PC-9 (cell line): ENCODE measurements around the gene CTU1. TPM values are rescaled to one million over a fixed set of nuclear protein-coding genes. Genes with fewer than 3 reads are reported as not detected.

Experiments used
- BruUV-seq: library from RNA; stranded (reverse); fragments of 400-500 nt; replicated peaks from 2 replicates; lab custom pipeline; 2021; lab: Mats Ljungman, UMichigan
- CTCF ChIA-PET: fragments of 300-600 bp; sonication (Branson Sonifier 250); formaldehyde crosslinking; loops from one replicate; lab custom pipeline; 2022; ENCODE audit warnings: antibody characterized with exemption; lab: Charles Lee
- POLR2A ChIA-PET: fragments of 300-600 bp; sonication (Branson Sonifier 250); formaldehyde crosslinking; loops from one replicate; lab custom pipeline; 2022; ENCODE audit warnings: antibody characterized with exemption; ENCODE audit not compliant: unreplicated experiment; lab: Charles Lee
- DNase-seq, 2 experiments: peaks; one replicate each; pipeline versions ENCODE4 v3.0.0 to v3.0.0-alpha.2; 2015 to 2022; ENCODE audit warnings: mixed read lengths in 1 of 2
- H2AFZ ChIP-seq: fragments of 200-600 bp; sonication (generic); 2 replicates; pipeline ENCODE4 v1.8.1; 2017; ENCODE audit warnings: antibody characterized with exemption
- H3F3A ChIP-seq: fragments of 200-600 bp; sonication (generic); 2 replicates; pipeline ENCODE4 v1.8.1; 2017; ENCODE audit warnings: antibody characterized with exemption, mild to moderate bottlenecking, low read depth; ENCODE audit not compliant: insufficient read depth
- H3K27ac ChIP-seq: fragments of 200-600 bp; sonication (generic); 2 replicates; pipeline ENCODE4 v1.6.1; 2016; ENCODE audit warnings: mixed run types
- H3K27me3 ChIP-seq: fragments of 200-600 bp; sonication (generic); 2 replicates; pipeline ENCODE4 v1.6.1; 2016; ENCODE audit warnings: low read depth, mixed run types; ENCODE audit not compliant: insufficient read depth
- H3K36me3 ChIP-seq: fragments of 200-600 bp; sonication (generic); 2 replicates; pipeline ENCODE4 v1.6.1; 2016; ENCODE audit warnings: low read depth, mixed run types
- H3K4me1 ChIP-seq: fragments of 200-600 bp; sonication (generic); replicated peaks from 2 replicates; pipeline ENCODE4 v1.6.1; 2016; ENCODE audit warnings: mixed run types; ENCODE audit not compliant: insufficient read depth
- H3K4me2 ChIP-seq: fragments of 200-600 bp; sonication (generic); 2 replicates; pipeline ENCODE4 v1.6.1; 2017; ENCODE audit warnings: mixed run types
- H3K4me3 ChIP-seq: fragments of 200-600 bp; sonication (generic); 2 replicates; pipeline ENCODE4 v1.6.1; 2016; ENCODE audit warnings: mixed run types
- H3K79me2 ChIP-seq: fragments of 200-600 bp; sonication (generic); 2 replicates; pipeline ENCODE4 v1.6.1; 2017; ENCODE audit warnings: low read depth, mixed run types
- H3K9me2 ChIP-seq: fragments of 200-600 bp; sonication (generic); 2 replicates; pipeline ENCODE4 v1.8.1; 2017; ENCODE audit warnings: mild to moderate bottlenecking; ENCODE audit not compliant: insufficient read depth
- H3K9me3 ChIP-seq: fragments of 200-600 bp; sonication (generic); 2 replicates; pipeline ENCODE4 v1.8.1; 2016; ENCODE audit warnings: low read depth; ENCODE audit not compliant: insufficient read depth
- H4K20me1 ChIP-seq: fragments of 200-600 bp; sonication (generic); 2 replicates; pipeline ENCODE4 v1.8.1; 2017; ENCODE audit not compliant: insufficient read depth
- CTCF ChIP-seq: fragments of 200-600 bp; sonication (generic); conservative IDR thresholded peaks from 2 replicates; pipeline ENCODE4 v1.6.1; 2017; ENCODE audit warnings: mixed run types, antibody characterized with exemption, mild to moderate bottlenecking, moderate library complexity
- EZH2 ChIP-seq: fragments of 200-600 bp; sonication (generic); IDR thresholded peaks from 2 replicates; pipeline ENCODE4 v1.8.0; 2017; ENCODE audit warnings: antibody characterized with exemption, low read depth
- intact Hi-C: fragments of 100-400 bp; cut with micrococcal nuclease; formaldehyde crosslinking; loops from one replicate; pipeline ENCODE4 v1.10.0; 2022; ENCODE audit not compliant: unreplicated experiment
- total RNA-seq: library from RNA; stranded (reverse); gene quantifications from 2 replicates; pipeline ENCODE4 v1.2.3, GENCODE V29; 2021

Gene CTU1
- total RNA-seq, 1 experiment from 2014 or later, result 7.2 TPM

GRCh38 chr19:51079481-51080110 is 28.6 kb downstream of the CTU1 start:
- intact Hi-C loops, result no loop called here

GRCh38 chr19:51078731-51079130 is 29.5 kb downstream of the CTU1 start:
- Histone ChIP-seq H3K9me2 (no peaks in the 10 kb centered on the region), H3K4me1 (no peaks in the 10 kb centered on the region), H3K27me3 (peaks cover 67% of the 10 kb centered on the region), H3K27ac (no peak overlapping the region), H3K4me2 (no peak overlapping the region), H3F3A (no peaks in the 10 kb centered on the region), H4K20me1 (no peaks in the 10 kb centered on the region), H3K36me3 (no peaks in the 10 kb centered on the region), H3K4me3 (no peak overlapping the region), H3K9me3 (peaks cover 8% of the 10 kb centered on the region), H3K79me2 (no peaks in the 10 kb centered on the region), H2AFZ (no peak overlapping the region)
- intact Hi-C loops, result no loop called here
- ChIA-PET POLR2A (no interaction called here), CTCF (no interaction called here)
- DNase-seq, result no peak
- BruUV-seq, result no TSS peak
- TF ChIP-seq CTCF, result no peak
- TF ChIP-seq EZH2, result no peak

More at GRCh38 chr19:51079481-51080110, 28.6 kb downstream of the CTU1 start:
- no peak overlapping the region for H3K27ac ChIP-seq
- no peaks in the 10 kb centered on the region for H3K9me3 ChIP-seq
- no peaks in the 10 kb centered on the region for H3K36me3 ChIP-seq
- BruUV-seq, result no TSS peak
- H2AFZ ChIP-seq, result no peak overlapping the region
- POLR2A ChIA-PET, result no interaction called here
- H3K79me2 ChIP-seq, result no peaks in the 10 kb centered on the region
- no peaks in the 10 kb centered on the region for H3F3A ChIP-seq
- no peaks in the 10 kb centered on the region for H3K4me1 ChIP-seq
- DNase-seq, result no peak
- H3K4me2 ChIP-seq, result no peak overlapping the region
- H3K27me3 ChIP-seq, result peaks cover 58% of the 10 kb centered on the region
- no peak overlapping the region for H3K4me3 ChIP-seq
- no peak for TF ChIP-seq EZH2
- TF ChIP-seq CTCF, result no peak
- H3K9me2 ChIP-seq, result no peaks in the 10 kb centered on the region
- H4K20me1 ChIP-seq, result no peaks in the 10 kb centered on the region
- CTCF ChIA-PET, result no interaction called here

GRCh38 chr19:51078104-51078503 is 30.1 kb downstream of the CTU1 start:
- DNase-seq, result no peak
- Histone ChIP-seq H3K27ac (no peak overlapping the region), H3K9me3 (peaks cover 14% of the 10 kb centered on the region), H3K4me3 (no peak overlapping the region), H2AFZ (no peak overlapping the region), H3K36me3 (no peaks in the 10 kb centered on the region), H4K20me1 (no peaks in the 10 kb centered on the region), H3K79me2 (no peaks in the 10 kb centered on the region), H3K4me2 (no peak overlapping the region), H3F3A (no peaks in the 10 kb centered on the region), H3K9me2 (no peaks in the 10 kb centered on the region), H3K27me3 (peaks cover 69% of the 10 kb centered on the region), H3K4me1 (no peaks in the 10 kb centered on the region)
- intact Hi-C loops, result no loop called here
- ChIA-PET CTCF (no interaction called here), POLR2A (no interaction called here)
- BruUV-seq, result no TSS peak
- TF ChIP-seq CTCF, result no peak
- no peak for TF ChIP-seq EZH2
